GM18502 (cell line): Measurements from ENCODE around the gene C12orf76.
"Not testable (repeated sequence)": the region's sequence is repeated elsewhere in the genome, so short reads cannot be mapped to it uniquely, and the experiment has no call there.

Experiments used
- ATAC-seq: cut with Tn5 transposase; IDR thresholded peaks from one replicate; pipeline ENCODE4 v1.9.1; 2021; ENCODE audit warnings: mild to moderate bottlenecking; ENCODE audit not compliant: unreplicated experiment, poor library complexity

The C12orf76 gene, protein sequence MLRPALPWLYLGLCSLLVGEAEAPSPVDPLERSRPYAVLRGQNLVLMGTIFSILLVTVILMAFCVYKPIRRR

DNA sequence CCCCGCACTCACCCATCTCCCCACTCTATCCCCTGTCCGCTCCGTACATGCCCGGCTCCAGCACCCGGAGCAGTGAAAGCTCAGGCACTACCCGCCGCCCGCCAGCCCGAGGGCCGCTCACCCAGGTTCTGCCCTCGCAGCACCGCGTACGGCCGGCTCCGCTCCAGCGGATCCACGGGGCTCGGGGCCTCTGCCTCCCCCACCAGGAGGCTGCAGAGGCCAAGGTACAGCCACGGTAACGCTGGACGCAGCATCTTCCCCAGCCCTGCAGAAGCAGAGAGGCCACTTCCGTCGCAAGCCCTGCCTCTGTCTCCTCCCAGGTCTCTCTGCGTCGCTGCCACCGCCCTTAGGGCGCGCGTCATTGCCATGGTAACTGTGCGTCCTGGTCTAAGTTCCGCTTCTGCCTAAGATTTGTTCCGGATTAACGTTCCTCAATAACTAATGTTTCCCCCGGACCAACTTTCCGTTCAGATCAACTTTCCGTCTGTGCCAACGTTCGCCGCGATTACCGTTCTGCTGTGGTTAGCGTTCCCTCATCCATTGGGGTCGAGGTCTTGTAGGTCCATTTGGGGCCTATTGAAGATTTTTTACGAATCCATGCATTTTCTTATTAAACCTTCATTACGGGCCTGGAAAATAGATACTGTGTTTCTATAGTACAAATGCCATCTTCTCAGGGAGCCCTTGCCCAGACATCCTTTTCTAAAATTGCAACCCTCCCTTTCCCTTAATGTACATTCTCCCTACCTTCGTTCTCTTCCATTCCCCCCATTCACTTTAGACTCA is at the start of gene C12orf76:
C12orf76 (minus strand) TSS at position 281 of the 786 bp plus-strand sequence; CDS start at position 254, 27 bp downstream.
- peak; percentile 99 for ATAC-seq

DNA sequence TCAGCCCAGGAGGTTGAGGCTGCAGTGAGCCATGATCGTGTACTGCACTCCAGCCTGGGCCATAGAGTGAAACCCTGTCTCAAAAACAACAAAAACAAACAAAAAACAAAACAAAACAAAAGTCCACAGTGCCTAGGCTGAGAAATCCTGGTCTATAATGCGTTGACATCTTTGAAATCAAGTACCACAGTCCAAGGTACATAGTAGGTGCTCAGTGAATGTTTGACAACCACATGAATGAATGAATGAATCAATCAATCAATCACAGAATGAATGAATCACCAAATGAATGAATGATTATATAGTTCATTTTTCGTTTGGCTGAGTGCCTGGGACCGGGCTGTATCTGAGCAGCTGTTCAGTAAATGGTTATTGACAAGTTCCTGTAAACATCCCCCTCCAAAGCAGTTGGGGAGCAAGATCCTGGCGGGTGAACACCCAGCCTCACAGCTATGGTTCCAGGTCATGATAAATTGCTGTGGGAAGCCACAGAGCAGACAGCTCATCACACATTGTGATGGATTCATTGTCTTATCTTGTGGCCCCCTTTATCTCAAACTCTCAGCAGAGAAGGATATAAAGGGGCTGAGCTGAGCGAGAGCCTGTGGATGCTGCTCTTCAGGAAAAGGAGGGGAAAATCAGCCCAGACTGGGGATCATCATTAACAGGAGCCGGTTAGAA is 45.4 kb upstream of the C12orf76 start:
- ATAC-seq, result no peak

DNA sequence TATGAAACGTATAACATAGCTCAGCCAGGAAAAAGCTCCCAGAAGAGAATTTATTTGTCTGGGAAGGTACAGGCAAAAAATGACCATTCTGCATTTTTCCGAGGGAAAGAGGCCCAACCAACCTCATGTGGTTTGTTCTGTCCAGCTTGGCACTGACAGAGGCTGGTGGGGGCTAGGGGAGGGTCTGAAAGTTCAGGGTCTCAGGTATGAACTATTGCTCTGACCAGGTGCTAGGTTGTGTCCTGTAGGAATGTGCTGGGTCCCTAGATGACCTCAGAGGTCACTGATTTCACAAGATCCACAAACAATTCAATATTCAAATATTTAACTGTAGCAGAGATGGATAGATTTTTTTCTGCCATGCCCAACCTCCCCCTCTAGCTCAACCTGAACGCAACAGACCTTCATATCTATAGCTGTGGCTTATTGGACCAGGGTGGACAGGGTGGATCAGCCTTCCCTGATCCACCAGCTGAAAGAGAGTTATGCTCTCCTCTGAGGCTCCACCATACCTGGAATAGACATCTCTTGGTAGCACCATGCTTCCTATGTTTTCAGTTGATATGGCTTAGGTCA is 42.9 kb upstream of the C12orf76 start:
- no peak for ATAC-seq

DNA sequence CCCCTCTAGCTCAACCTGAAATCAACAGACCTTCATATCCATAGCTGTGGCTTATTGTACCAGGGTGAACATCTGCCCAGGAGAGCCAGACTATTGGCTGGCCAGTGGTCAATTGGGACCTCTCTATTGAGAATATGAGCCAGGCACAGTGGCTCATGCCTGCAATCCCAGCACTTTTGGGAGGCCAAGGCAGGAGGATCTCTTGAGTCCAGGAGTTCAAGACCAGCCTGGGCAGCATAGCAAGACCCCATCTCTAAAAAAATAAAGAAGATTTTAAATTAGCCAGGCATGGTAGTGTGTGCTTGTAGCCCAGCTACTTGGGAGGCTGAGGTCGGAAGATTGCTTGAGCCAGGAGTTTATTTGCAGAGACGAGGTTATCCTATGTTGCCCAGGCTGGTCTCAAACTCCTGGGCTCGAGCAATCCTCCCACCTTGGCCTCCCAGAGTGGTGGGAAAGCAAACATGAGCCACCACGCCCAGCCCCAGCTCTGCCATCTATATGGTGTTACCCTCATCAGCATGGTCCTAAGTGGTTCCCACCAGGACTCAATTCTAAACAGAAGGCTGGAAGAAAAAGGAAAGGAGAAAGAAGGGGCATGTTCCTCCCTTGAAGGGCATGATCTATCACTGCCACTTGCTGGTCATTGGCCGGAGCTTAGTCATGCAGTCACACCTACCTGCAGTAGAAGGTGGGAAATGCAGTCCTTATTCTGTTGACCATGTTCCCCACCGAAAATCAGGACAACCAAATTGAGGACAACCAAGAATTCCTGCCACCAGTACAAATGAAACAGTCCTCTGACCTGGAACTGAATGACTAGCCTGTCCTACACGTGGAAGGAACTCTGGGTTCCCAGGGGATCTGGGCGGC is 42.2 kb upstream of the C12orf76 start:
- ATAC-seq, result no peak

DNA sequence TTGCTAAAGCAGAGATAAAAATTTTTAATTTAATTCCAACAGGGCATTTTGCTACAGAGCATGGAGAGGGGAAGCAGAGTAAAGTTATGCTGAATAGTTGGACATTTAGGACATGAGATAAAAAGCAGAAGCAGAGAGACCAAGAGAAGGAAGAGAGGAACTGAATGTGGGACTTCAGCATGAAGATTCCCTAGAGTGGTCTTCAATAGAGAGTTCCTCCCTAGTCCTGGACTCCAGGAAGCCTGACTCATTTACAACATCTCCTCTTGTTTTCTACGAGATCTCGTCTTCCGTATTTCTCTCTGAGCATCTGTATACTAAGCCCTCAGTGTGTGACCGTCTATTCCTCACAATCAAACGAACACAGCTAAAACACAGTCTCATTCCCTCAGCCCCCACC is 40.6 kb upstream of the C12orf76 start:
- ATAC-seq, result no peak

DNA sequence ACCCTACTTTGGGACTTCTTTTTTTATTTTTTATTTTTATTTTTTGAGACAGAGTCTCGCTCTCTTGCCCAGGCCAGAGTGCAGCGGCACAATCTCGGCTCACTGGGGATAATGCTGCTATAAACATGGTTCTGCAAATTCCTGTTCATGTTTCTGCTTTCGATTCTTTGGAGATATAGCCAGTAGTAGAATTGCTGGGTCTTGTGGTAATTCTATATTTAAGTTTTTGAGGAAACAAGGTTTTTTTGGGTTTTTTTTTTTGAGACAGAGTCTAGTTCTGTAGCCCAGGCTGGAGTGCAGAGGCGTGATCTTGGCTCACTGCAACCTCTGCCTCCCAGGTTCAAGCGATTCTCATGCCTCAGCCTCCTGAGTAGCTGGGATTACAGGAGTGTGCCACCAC is 39.9 kb upstream of the C12orf76 start:
- ATAC-seq, result not testable (repeated sequence)

DNA sequence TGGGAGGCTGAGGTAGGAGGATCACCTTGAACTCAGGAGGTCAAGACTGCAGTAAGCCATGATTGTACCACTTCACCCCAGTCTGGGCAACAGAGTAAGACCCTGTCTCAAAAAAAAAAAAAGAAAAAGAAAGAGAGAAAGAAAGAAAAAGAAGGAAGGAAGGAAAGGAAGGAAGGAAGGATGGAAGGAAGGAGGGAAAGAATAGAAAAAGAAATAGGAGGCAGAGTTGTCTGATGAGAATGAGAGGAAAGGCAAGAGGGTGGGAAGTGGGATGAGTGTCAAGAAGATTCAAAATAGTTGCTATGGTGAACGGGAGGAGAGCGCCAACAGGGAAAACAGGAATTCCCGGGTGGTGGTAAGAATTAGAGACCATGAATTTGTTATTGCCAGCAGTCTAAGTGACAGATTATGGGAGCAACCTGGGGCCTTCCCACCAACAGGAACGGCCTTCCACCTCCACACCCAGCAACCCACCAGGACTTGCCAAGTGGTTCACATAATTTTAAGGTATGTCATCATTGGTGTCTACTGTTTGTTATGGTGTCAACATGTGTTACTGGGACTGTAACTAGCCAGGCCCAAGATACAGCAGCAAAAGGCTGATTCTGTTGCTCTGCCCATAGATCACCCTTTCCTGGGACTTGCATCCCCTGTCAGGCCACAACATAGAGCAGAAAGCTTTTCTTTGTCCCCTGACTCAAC is 36.1 kb upstream of the C12orf76 start:
- ATAC-seq, result no peak

DNA sequence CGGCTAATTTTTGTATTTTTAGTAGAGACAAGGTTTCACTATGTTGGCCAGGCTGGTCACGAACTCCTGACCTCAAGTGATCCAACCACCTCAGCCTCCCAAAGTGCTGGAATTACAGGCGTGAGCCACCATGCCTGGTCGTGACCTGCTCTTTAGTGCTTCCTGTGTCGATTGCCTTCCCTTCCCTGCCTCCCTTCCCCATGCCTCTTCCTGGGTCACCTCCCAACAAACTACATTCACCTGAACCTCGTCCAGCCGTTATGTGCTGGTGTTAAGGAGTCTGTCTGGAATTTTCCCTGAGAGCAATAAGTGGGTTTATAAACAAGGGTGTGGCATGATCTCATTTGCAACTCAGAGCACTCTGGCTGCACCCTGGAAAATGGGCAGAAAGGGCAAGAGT is 32.1 kb upstream of the C12orf76 start:
- ATAC-seq, result no peak

DNA sequence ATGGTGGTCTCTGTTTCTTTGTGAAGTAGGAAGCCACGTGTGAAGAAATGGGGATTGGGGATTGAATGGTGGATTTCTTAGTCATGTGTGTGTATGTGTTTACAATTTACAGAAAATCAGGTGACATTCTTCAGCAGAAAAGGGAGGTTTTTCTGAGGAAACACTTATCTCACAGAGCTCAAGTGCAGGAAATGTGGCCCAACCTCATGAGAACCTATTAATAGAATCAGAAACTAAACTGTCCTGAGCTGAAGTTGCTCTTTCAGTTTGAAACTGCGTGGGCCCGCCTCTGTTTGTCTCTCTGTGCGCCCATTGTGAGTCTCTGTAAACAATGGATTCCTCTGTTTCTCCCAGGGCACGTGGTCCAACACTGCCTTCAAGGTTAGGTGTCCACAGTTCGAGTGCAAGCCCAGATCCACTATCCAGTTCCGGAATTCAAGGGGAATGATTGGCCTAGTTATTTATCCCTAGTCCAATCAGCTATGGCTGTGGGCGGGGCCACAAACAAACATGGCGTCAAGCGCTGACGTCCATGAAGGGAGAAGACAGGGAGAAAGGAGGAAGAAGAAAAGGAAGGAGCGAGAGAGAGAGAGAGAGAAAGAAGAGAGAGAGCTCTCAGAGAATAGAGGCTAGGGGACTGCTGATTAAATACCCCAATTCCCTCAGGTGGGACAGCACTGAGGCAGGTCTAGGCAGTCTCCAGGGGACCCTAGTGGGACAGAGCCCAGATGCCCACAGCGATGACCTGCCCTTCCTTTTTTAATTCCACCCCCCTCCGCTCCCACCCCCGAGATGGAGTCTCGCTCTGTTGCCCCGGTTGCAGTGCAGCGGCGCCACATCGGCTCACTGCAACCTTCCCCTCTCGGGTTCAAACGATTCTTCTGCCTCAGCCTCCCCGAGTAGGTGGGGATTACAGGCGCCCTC is 31.4 kb upstream of the C12orf76 start:
- peak; percentile 81 for ATAC-seq

DNA sequence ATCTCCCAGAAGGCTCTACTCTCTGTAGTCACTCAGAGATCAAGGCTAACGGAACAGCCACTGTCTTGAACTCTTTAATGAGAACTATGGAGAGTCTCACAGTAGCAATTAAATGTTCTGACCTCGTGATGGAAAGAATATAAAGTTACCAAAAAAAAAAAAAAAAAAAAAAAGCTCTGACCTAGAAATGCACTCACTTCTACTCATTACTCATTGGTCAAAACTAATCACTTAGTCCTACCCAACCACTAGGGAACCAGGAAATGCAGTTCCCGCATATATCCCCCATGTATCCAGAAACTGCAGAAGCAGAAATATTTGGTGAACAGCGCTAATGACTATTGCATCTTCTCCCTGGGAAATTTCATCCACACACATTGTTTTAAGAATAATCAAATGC is 29.5 kb upstream of the C12orf76 start:
- no peak for ATAC-seq

DNA sequence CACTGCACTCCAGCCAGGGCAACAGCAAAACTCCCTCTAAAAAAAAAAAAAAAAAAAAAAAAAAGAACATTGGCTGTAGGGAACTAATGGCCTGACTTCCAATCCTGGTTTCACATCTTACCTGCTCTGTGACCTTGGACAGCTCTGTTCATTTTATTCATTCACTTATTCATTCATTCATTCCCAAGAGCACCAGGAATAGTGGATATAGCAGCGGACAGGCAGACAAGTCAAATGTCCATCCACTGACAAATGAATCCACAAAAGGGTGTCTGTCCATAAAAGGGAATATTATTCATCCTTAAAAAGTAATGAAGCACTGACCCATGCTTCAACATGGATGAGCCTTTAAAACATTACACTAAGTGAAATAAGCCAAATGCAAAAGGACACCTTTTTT is 27.6 kb upstream of the C12orf76 start:
- no peak for ATAC-seq

DNA sequence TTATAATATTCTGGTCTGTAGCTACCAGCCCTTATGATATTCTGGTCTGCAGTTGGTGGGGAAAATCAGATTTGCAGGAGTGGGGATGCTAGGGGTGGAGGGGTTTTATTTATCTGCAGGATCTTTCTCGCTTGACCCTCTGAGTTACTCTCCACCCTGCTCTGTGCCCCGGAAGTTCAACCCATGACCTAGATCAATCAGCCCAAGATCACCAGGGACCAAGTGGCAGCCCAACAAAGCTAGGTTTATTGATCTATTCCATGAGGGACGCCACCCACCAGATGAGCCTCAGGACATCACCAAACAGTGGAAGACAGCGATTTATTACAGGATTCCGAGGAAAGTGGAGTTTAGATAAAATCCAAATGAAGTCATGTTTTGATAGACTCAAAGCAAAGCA is 25.8 kb upstream of the C12orf76 start:
- no peak for ATAC-seq

DNA sequence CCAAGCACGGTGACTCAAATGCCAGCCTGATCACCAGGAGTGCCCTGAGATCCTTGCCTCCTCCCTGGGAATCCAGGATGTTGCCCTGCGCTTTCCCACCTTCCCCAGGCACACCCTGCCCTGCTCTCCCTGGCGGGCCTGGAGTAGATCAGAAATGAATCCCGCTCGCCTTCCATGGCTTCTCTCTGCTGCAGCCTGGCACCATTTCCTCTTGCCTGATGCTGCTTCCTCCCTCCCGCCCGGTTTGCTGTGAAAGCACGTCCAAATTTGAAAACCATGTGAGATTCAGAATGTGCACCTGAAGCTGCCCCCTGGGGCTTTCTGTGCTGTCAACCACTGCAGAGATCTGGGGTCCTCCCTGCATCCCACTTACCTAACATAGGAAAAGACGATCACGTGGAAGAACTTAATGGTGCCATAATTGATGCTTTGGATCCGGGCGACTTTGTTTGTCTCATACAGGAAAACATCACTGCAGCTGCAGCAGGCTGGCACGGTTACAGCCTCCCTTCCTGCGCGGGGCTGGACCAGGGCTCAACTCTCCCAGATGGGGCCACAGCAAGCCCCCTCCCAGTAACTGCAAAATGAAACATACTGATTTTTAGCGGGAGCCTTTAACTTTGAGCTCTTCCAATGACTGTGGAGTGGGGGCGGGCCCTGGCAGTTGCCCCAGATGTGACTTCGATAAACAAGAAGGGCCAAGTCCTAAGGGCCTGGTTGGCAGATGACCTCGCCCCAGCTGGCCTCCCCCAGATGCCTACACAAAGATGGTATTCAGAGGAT is 24.9 kb upstream of the C12orf76 start:
- ATAC-seq, result no peak

DNA sequence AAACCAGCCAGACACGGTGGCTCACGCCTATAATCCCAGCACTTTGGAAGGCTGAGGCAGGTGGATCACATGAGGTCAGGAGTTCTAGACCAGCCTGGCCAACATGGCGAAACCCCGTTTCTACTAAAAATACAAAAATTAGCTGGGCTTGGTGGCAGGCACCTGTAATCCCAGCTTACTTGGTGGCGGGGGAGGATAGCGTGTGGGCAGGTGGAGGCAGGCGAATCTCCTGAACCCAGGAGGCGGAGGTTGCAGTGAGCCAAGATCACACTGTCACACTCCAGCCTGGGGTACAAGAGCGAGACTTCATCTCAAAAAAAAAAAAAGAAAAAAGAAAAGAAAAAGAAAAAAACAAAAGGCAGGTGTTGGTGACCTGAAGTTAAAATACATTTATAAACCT is 24.3 kb upstream of the C12orf76 start:
- ATAC-seq, result not testable (repeated sequence)

DNA sequence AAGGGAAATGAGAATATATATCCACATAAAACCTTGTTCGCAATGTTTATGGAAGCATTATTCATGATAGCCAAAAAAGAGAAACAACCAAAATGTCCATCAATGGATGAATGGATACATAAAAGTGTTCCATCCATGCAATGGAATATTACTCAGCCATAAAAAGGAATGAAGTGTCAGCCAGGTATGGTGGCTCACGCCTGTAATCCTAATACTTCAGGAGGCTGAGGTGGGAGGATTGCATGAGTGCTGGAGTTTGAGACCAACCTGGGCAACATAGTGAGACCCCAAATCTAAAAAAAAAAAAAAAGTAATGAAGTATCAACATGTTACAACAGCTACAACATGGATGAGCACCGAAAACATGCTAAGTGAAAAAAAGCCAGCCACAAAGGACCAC is 23.6 kb upstream of the C12orf76 start:
- no peak for ATAC-seq

DNA sequence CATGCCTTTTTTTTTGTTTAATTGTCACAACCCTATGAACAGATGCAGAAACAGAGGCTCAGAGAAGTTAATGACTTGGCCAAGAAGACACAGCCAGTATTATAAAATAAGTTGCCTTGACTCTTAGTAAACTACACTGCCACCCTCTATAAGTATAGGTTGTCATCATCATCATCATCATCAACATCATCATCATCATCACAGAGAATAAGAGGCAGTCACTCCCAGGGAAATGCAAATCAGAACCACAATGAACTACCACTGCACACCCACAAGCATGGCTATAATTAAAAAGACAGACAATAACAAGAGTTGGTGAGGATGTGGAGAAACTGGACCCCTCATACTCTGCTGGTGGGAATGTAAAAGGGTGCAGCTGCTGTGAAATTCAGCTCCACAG is 23.2 kb upstream of the C12orf76 start:
- no peak for ATAC-seq

DNA sequence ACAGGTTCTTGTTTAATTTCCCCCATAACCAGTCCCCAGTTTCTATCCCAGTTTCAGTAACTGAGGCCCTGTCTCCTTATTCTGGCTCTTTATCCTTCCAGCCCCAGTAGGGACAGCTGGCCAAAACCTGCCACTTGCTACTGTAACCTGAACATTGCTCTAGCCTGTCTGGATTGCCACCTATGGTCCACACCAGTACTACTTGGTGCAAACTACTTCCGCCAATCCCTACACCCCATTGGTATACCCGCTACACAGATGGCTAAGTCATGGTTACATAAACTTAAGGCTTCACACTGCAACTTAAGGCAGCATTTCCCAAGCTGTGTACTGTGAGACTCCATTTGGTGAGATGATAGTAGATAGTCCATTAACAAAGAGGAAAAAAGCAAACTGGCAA is 20.3 kb upstream of the C12orf76 start:
- no peak for ATAC-seq

DNA sequence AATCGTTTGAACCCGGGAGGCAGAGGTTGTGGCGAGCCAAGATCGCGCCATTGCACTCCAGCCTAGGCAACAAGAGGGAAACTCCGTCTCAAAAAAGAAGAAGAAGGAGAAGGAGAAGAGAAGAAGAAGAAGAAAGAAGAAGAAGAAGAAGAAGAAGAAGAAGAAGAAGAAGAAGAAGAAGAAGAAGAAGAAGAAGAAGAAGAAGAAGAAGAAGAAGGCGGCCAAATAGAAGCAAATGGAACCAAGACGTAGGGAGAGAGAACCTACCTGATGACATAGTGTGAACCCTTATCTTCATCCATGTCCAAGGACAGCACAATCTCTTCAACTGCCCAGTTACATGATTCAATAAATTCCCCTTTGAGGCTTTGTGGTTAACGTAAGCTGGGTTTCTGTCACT is 19.8 kb upstream of the C12orf76 start:
- ATAC-seq, result not testable (repeated sequence)
